WTC11 (cell line): ENCODE measurements around the gene ZNF566. TPM values are rescaled to one million over a fixed set of nuclear protein-coding genes. Genes with fewer than 3 reads are reported as not detected.

ENCODE experiments used
- ATAC-seq: fragments of 200-7000 bp; cut with Tn5 transposase; 2 replicates; pipeline ENCODE4 v1.10.0; 2021; ENCODE audit warnings: mild to moderate bottlenecking, moderate library complexity
- CTCF ChIA-PET: fragments of 300-600 bp; sonication (Branson Sonifier 250); formaldehyde crosslinking; loops from one replicate; lab custom pipeline; 2021; ENCODE audit warnings: antibody characterized with exemption; lab: Charles Lee
- POLR2A ChIA-PET: fragments of 350-600 bp; sonication (Branson Sonifier 250); formaldehyde crosslinking; loops from one replicate; lab custom pipeline; 2021; ENCODE audit warnings: antibody characterized with exemption; lab: Charles Lee
- DNase-seq: peaks from one replicate; pipeline ENCODE4 v3.0.0; 2021; ENCODE audit warnings: low spot score
- H3K27ac Mint-ChIP-seq: 2 replicates; pipeline ENCODE4 v1.8.0; 2021; ENCODE audit warnings: mixed read lengths
- H3K27me3 Mint-ChIP-seq: 2 replicates; pipeline ENCODE4 v1.8.0; 2021; ENCODE audit warnings: low read depth, mild to moderate bottlenecking, moderate library complexity, mixed read lengths
- H3K36me3 Mint-ChIP-seq: 2 replicates; pipeline ENCODE4 v1.8.0; 2021; ENCODE audit warnings: mixed read lengths
- H3K4me1 Mint-ChIP-seq: 2 replicates; pipeline ENCODE4 v1.8.0; 2022; ENCODE audit warnings: mixed read lengths
- H3K4me3 Mint-ChIP-seq: 2 replicates; pipeline ENCODE4 v1.8.0; 2021; ENCODE audit warnings: mild to moderate bottlenecking, moderate library complexity, mixed read lengths
- H3K9me3 Mint-ChIP-seq: 2 replicates; pipeline ENCODE4 v1.8.0; 2021; ENCODE audit warnings: mixed read lengths
- AFF4 ChIP-seq: sonication (generic); formaldehyde crosslinking; IDR thresholded peaks from 2 replicates; pipeline ENCODE4 v1.8.1; 2023; ENCODE audit warnings: mild to moderate bottlenecking, missing genetic modification reagents, borderline replicate concordance
- ARID4B ChIP-seq: sonication (generic); formaldehyde crosslinking; IDR thresholded peaks from 2 replicates; pipeline ENCODE4 v1.8.0; 2023; ENCODE audit warnings: missing genetic modification reagents, mild to moderate bottlenecking, borderline replicate concordance
- CBFB ChIP-seq: sonication (generic); formaldehyde crosslinking; IDR thresholded peaks from 2 replicates; pipeline ENCODE4 v1.8.1; 2022; ENCODE audit warnings: mild to moderate bottlenecking, low read depth, missing genetic modification reagents
- CTCF ChIP-seq: fragments of 200-600 bp; IDR thresholded peaks from 2 replicates; pipeline ENCODE4 v1.8.0; 2022; ENCODE audit warnings: antibody characterized with exemption
- ETV6 ChIP-seq: sonication (generic); formaldehyde crosslinking; IDR thresholded peaks from 2 replicates; pipeline ENCODE4 v1.8.1; 2022; ENCODE audit warnings: mild to moderate bottlenecking, missing genetic modification reagents
- FOXK1 ChIP-seq: sonication (generic); formaldehyde crosslinking; IDR thresholded peaks from 2 replicates; pipeline ENCODE4 v1.8.0; 2022; ENCODE audit warnings: mild to moderate bottlenecking, moderate library complexity, missing genetic modification reagents
- FOXP4 ChIP-seq: sonication (generic); formaldehyde crosslinking; IDR thresholded peaks from 2 replicates; pipeline ENCODE4 v1.8.0; 2022; ENCODE audit warnings: mild to moderate bottlenecking, missing genetic modification reagents
- MAX ChIP-seq: sonication (generic); formaldehyde crosslinking; IDR thresholded peaks from 2 replicates; pipeline ENCODE4 v1.8.0; 2022; ENCODE audit warnings: mild to moderate bottlenecking, missing genetic modification reagents
- RELA ChIP-seq: sonication (generic); formaldehyde crosslinking; IDR thresholded peaks from 2 replicates; pipeline ENCODE4 v1.8.1; 2022; ENCODE audit warnings: missing genetic modification reagents, mild to moderate bottlenecking, borderline replicate concordance
- SMAD3 ChIP-seq: sonication (generic); formaldehyde crosslinking; IDR thresholded peaks from 2 replicates; pipeline ENCODE4 v1.8.0; 2022; ENCODE audit warnings: missing genetic modification reagents, mild to moderate bottlenecking, borderline replicate concordance
- SMAD4 ChIP-seq: sonication (generic); formaldehyde crosslinking; IDR thresholded peaks from 2 replicates; pipeline ENCODE4 v1.8.0; 2022; ENCODE audit warnings: mild to moderate bottlenecking, missing genetic modification reagents
- SP1 ChIP-seq: sonication (generic); formaldehyde crosslinking; conservative IDR thresholded peaks from 2 replicates; pipeline ENCODE4 v1.8.1; 2022; ENCODE audit warnings: missing genetic modification reagents
- TEAD1 ChIP-seq: sonication (generic); formaldehyde crosslinking; IDR thresholded peaks from 2 replicates; pipeline ENCODE4 v1.8.0; 2022; ENCODE audit warnings: mild to moderate bottlenecking, missing genetic modification reagents
- ZBTB21 ChIP-seq: sonication (generic); formaldehyde crosslinking; IDR thresholded peaks from 2 replicates; pipeline ENCODE4 v1.8.1; 2023; ENCODE audit warnings: mild to moderate bottlenecking, missing genetic modification reagents, borderline replicate concordance
- ZNF121 ChIP-seq: sonication (generic); formaldehyde crosslinking; IDR thresholded peaks from 2 replicates; pipeline ENCODE4 v1.8.0; 2023; ENCODE audit warnings: missing genetic modification reagents
- ZNF425 ChIP-seq: fragments of 250-450 bp; sonication (Bioruptor Pico); conservative IDR thresholded peaks from 2 replicates; pipeline ENCODE4 v1.9.0; 2021; ENCODE audit warnings: mild to moderate bottlenecking
- total RNA-seq: library from RNA; stranded (reverse); gene quantifications from 3 replicates; pipeline ENCODE4 v1.2.3, GENCODE V29; 2021

ZNF566 gene
- total RNA-seq, 1 experiment from 2014 or later = 10.5 TPM

- POLR2A ChIA-PET = interaction anchor here (0.9 to 2.0 kb wide), 8 partner anchors 40 to 322 kb away, joined by 3 to 16 read pairs (median 3); partner anchors contain the start of genes ZFP82, ZNF146, ZNF345 and ZNF529
- H3K4me3 Mint-ChIP-seq = peak overlapping the region; percentile 99
- H3K36me3 Mint-ChIP-seq = peaks cover 28% of the 10 kb centered on the region
- peak; percentile 4 for ATAC-seq
- no peak for TF ChIP-seq SMAD4 (CRISPR knock-in tag)
- TF ChIP-seq ETV6 = 0 out of 2 replicates have a peak, but pooled peaks have one; percentile 45
- TF ChIP-seq SMAD3 (CRISPR knock-in tag) = peak; percentile 35; the same call in 1 of the 2 replicates
- 0 out of 2 replicates have a peak, but pooled peaks have one; percentile 7 for TF ChIP-seq FOXK1 (CRISPR knock-in tag)
- TF ChIP-seq, all 79 proteins: peak for 3
- Mint-ChIP-seq H3K27ac (peak overlapping the region; percentile 99), H3K9me3 (peaks cover 12% of the 10 kb centered on the region), H3K4me1 (peaks cover 13% of the 10 kb centered on the region), H3K27me3 (no peaks in the 10 kb centered on the region; the same call in 1 of the 2 replicates)
- DNase-seq = peak; percentile 24
- CTCF ChIA-PET = interaction anchor here (0.7 to 1.3 kb wide), 3 partner anchors 8 to 551 kb away, joined by 3 to 7 read pairs (median 3); partner anchors contain the start of gene ZNF345
These were observed 39.7 kb upstream of the ZNF566 start for GRCh38 chr19:36528921-36529518.

GRCh38 chr19:36528194-36528920 is 39.0 kb upstream of the ZNF566 start, which contains the start of gene ZNF260:
Gene ZNF260, minus strand, starts transcription at chr19:36528271. Its CDS starts 13,033 bp downstream, at chr19:36515238.
- POLR2A ChIA-PET = interaction anchor here (0.6 to 2.0 kb wide), 10 partner anchors 39 to 1655 kb away, joined by 3 to 16 read pairs (median 4); partner anchors contain the start of genes ZFP82, ZNF146, ZNF345 and ZNF529
- peak within 1 kb of the TSS; percentile 100 for H3K27ac Mint-ChIP-seq
- peaks cover 27% of the 10 kb centered on the region for H3K36me3 Mint-ChIP-seq
- H3K4me3 Mint-ChIP-seq = peak within 1 kb of the TSS; percentile 99
- H3K27me3 Mint-ChIP-seq = no peaks in the 10 kb centered on the region; the same call in 1 of the 2 replicates
- peaks cover 13% of the 10 kb centered on the region for H3K4me1 Mint-ChIP-seq
- peak; percentile 98 for DNase-seq
- peak; percentile 96 for ATAC-seq
- peaks cover 8% of the 10 kb centered on the region for H3K9me3 Mint-ChIP-seq
- CTCF ChIA-PET = interaction anchor here (1.3 kb wide), 1 partner anchor 322 kb away, joined by 3 read pairs; the partner anchor contains the start of gene ZNF345
- TF ChIP-seq SP1 (CRISPR knock-in tag) (peak; percentile 80), ARID4B (CRISPR knock-in tag) (peak; percentile 45; the same call in 1 of the 2 replicates), ZNF425 (CRISPR knock-in tag) (no peak), FOXP4 (peak; percentile 39; the same call in 1 of the 2 replicates), ZBTB21 (CRISPR knock-in tag) (0 out of 2 replicates have a peak, but pooled peaks have one; percentile 7), ZNF121 (peak; percentile 100), MAX (CRISPR knock-in tag) (peak; percentile 88), TEAD1 (CRISPR knock-in tag) (0 out of 2 replicates have a peak, but pooled peaks have one; percentile 20), AFF4 (CRISPR knock-in tag) (no peak), CBFB (CRISPR knock-in tag) (peak; percentile 41; the same call in 1 of the 2 replicates), FOXK1 (CRISPR knock-in tag) (peak; percentile 45; the same call in 1 of the 2 replicates), CTCF (no peak), RELA (CRISPR knock-in tag) (no peak)
